Measurements from ENCODE around the gene MFSD2A. TPM values are rescaled to one million over a fixed set of nuclear protein-coding genes. Genes with fewer than 3 reads are reported as not detected.
"Not testable (repeated sequence)": the region's sequence is repeated elsewhere in the genome, so short reads cannot be mapped to it uniquely, and the experiment has no call there.

The MFSD2A gene
- total RNA-seq, 1 donor from 2014 or later: 110 TPM

DNA sequence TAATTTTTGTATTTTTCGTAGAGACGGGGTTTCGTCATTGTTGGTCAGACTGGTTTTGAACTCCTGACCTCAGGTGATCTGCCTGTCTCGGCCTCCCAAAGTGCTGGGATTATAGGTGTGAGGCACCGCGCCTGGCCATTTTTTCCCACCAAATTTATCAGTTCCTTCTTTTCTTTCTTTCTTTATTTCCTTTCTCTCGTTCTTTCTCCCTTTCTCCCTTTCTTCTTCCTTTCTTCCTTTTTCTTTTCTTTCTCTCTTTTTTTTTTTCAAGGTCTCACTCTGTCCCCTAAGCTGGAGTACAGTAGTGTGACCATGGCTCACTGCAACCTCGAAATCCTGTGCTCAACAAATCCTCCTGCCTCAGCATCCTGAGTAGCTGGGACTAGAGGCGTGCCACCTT is 26.4 kb downstream of the MFSD2A start:
- Histone ChIP-seq H3K4me3 (no peak overlapping the region), H3K9me3 (no peaks in the 10 kb centered on the region), H3K4me1 (no peaks in the 10 kb centered on the region), H3K36me3 (no peaks in the 10 kb centered on the region), H3K27me3 (ENCODE audit: low read depth) (no peaks in the 10 kb centered on the region), H3K27ac (no peak overlapping the region)
- TF ChIP-seq, protein P1, sequence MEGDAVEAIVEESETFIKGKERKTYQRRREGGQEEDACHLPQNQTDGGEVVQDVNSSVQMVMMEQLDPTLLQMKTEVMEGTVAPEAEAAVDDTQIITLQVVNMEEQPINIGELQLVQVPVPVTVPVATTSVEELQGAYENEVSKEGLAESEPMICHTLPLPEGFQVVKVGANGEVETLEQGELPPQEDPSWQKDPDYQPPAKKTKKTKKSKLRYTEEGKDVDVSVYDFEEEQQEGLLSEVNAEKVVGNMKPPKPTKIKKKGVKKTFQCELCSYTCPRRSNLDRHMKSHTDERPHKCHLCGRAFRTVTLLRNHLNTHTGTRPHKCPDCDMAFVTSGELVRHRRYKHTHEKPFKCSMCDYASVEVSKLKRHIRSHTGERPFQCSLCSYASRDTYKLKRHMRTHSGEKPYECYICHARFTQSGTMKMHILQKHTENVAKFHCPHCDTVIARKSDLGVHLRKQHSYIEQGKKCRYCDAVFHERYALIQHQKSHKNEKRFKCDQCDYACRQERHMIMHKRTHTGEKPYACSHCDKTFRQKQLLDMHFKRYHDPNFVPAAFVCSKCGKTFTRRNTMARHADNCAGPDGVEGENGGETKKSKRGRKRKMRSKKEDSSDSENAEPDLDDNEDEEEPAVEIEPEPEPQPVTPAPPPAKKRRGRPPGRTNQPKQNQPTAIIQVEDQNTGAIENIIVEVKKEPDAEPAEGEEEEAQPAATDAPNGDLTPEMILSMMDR (IDR thresholded peaks at IDR 0.05): no peak
- intact Hi-C loops (cut with DNase I): no loop called here
- ATAC-seq (no peak), DNase-seq (no peak)

DNA sequence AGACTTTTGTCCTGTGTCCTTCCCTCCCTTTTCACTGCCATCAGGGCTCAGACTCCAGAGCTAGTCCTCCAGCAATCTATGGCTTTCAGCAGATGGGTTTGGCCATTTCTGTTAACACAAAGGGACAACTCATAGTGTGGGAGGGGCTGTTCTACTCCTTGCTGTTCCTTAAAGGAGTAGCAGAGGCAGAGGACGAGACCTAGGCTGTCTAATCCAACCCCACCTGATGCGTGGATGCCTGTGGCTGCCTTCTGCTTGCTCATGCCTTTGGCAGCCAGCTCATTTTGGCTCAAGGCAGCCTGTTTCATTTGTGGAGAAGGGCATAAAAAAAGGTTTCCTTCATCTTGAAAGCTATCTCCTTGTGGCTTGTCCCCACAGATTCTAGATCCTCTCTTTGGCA is 27.0 kb downstream of the MFSD2A start:
- TF ChIP-seq, protein P1 (IDR thresholded peaks at IDR 0.05): no peak
- H3K4me3 ChIP-seq: no peak overlapping the region
- H3K4me1 ChIP-seq: no peaks in the 10 kb centered on the region
- no peak for DNase-seq
- no peaks in the 10 kb centered on the region for H3K9me3 ChIP-seq
- no peak for ATAC-seq
- H3K36me3 ChIP-seq: no peaks in the 10 kb centered on the region
- no peaks in the 10 kb centered on the region for H3K27me3 ChIP-seq (ENCODE audit: low read depth)
- H3K27ac ChIP-seq: no peak overlapping the region
- intact Hi-C loops (cut with DNase I): no loop called here

DNA sequence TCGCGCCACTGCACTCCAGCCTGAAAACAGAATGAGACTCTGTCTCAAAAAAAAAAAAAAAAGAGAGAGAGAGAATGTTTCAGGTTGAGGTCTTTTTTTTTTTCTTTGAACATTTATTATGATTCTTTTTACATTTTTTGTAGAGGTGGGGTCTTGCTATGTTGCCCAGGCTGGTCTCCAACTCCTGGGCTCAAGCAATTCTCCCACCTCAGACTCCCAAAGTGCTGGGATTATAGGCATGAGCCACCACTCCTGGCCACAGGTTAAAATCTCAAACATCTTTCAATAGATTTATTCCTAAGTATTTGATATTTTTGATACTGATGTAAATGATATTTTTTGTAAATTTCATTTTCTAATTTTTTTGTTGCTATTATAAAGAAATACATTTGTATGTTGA is 29.5 kb downstream of the MFSD2A start:
- H3K4me3 ChIP-seq; H3K27ac ChIP-seq; DNase-seq; H3K9me3 ChIP-seq; H3K4me1 ChIP-seq; ATAC-seq; intact Hi-C loops (cut with DNase I); H3K36me3 ChIP-seq; H3K27me3 ChIP-seq (ENCODE audit: low read depth): not testable (repeated sequence)

DNA sequence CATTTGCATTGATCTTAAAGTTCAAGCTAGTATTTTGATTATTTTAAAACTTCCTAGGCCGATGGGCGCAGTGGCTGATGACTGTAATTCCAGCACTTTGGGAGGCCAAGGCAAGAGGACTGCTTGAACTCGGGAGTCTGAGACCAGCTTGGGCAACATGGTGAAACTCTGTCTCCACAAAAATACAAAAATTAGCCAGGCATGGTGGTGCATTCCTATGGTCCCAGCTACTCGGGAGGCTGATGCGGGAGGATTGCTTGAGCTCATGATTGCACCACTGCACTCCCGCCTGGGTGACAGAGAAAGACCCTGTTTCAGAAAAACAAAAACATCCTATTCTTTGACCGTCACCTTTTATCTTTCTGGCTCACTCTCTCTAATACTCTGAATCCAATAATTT is 30.0 kb downstream of the MFSD2A start:
- Histone ChIP-seq H3K4me3 (no peak overlapping the region), H3K36me3 (no peaks in the 10 kb centered on the region), H3K4me1 (no peaks in the 10 kb centered on the region), H3K9me3 (no peaks in the 10 kb centered on the region), H3K27me3 (ENCODE audit: low read depth) (no peaks in the 10 kb centered on the region), H3K27ac (no peak overlapping the region)
- TF ChIP-seq, protein P1 (IDR thresholded peaks at IDR 0.05): no peak
- intact Hi-C loops (cut with DNase I): no loop called here
- no peak for DNase-seq
- ATAC-seq: no peak

DNA sequence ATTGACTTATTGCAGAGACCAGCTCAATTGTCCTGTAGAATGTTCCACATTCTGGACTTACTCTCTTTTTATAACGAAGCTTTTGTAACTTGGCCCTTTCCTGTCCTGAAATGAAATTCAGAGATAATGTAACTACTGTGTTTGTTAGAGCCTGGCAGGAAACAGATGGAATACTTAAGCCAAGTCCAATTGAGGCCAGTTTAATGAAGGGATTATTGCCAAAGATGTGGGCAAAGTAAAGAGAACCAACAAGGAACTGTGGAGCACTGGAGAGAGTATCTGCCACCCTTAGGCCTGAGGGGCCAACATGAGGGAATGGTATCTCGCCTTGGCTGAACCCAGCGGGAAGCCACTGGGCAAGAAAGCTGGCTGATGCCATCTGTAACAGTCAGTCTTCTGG is 32.9 kb downstream of the MFSD2A start:
- ATAC-seq (no peak), DNase-seq (no peak)
- TF ChIP-seq, protein P1 (IDR thresholded peaks at IDR 0.05): no peak
- no peaks in the 10 kb centered on the region for H3K4me1 ChIP-seq
- intact Hi-C loops (cut with DNase I): no loop called here
- H3K36me3 ChIP-seq: no peaks in the 10 kb centered on the region
- H3K27ac ChIP-seq: no peak overlapping the region
- no peaks in the 10 kb centered on the region for H3K27me3 ChIP-seq (ENCODE audit: low read depth)
- H3K4me3 ChIP-seq: no peak overlapping the region
- no peaks in the 10 kb centered on the region for H3K9me3 ChIP-seq

DNA sequence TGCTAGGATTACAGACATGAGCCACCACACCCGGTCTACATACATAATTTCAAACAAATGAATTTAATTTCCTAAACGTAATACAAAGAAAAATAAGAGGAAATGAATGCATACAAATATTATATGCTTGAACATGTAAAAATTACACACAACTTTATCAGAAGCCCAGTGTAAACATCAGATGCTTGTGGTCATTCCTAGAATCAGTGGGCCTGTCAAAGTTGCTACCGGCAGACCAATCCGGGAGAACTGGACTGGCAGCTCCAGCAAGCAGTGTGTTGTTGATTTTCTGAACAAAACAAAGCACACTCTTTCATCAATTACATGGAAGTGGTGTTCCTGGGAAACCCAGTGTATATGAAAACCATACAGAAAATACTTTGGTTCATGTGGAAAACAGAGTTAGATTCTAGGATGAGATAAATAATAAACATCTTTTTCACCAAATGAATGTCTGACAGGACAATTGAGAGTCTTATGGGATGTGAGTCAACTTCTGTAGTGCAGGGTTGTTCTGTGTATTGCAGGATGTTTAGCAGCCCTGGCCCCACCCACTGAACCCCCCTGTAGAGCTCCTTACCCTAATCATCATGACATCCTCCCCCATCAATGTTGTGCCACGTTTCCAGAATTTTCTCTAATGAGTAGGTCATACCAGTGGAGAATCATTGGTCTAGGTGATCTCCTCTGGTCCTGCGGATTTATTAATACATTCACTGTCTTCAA is 33.8 kb downstream of the MFSD2A start:
- H3K9me3 ChIP-seq: no peaks in the 10 kb centered on the region
- no peaks in the 10 kb centered on the region for H3K4me1 ChIP-seq
- ATAC-seq: peak; percentile 47 to 59
- DNase-seq: no peak
- H3K36me3 ChIP-seq: no peaks in the 10 kb centered on the region
- intact Hi-C loops (cut with DNase I): no loop called here
- TF ChIP-seq, protein P1 (IDR thresholded peaks at IDR 0.05): no peak
- no peak overlapping the region for H3K4me3 ChIP-seq
- H3K27me3 ChIP-seq (ENCODE audit: low read depth): no peaks in the 10 kb centered on the region
- H3K27ac ChIP-seq: no peak overlapping the region

All from lower lobe of right lung (tissue), 2 donors.